Brain microvascular endothelial cell (primary cell): ENCODE measurements around the gene CHRNB1.

Experiments
- DNase-seq: peaks from one replicate; pipeline ENCODE4 v3.0.0-alpha.2; 2020
- H3K27ac ChIP-seq: fragments of 250-450 bp; sonication (Bioruptor Pico); 2 replicates; pipeline ENCODE4 v1.5.1; 2020; ENCODE audit warnings: mild to moderate bottlenecking, moderate library complexity
- H3K27me3 ChIP-seq: fragments of 250-450 bp; sonication (Bioruptor Pico); replicated peaks from 2 replicates; pipeline ENCODE4 v1.5.1; 2020; ENCODE audit warnings: mild to moderate bottlenecking
- H3K36me3 ChIP-seq: fragments of 250-450 bp; sonication (Bioruptor Pico); replicated peaks from 2 replicates; pipeline ENCODE4 v1.5.1; 2020; ENCODE audit warnings: mild to moderate bottlenecking
- H3K4me3 ChIP-seq: 2 replicates; pipeline ENCODE4 v1.5.1; 2011; ENCODE audit warnings: low read depth, mild to moderate bottlenecking, control low read depth, low read length, moderate library complexity
- in situ Hi-C: cut with HindIII; loops from 2 replicates; pipeline ENCODE4 v1.10.0; 2017; ENCODE audit warnings: low sequenced_read_pairs, low pct_ligation_motif_present
- TF ChIP-seq, protein P1 (sequence below): IDR thresholded peaks from 2 replicates; pipeline ENCODE4 v1.5.1; 2011; ENCODE audit warnings: low read depth, mild to moderate bottlenecking, moderate library complexity, low read length, control low read depth, inconsistent platforms; ENCODE audit errors: missing control alignments

The CHRNB1 gene

DNA sequence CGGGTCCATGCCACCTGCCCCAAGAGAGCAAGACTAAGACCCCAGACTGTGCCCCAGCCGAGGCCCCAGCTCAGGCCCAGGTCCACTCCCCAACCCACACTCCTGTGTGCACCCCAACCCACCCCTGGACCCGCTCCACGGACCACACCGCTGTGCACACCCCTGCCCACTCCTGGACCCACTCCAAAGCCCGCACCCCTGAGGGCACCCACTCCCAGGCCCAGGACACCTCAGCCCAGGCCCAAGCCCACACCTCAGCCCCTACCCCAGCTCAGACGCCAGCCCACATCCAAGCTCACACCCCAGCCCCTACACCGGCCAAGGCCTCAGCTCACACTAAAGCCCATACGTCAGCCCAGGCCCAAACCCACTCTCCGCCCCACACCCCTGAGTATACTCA, 15.1 kb upstream of the CHRNB1 start:
- Histone ChIP-seq H3K36me3 (no peaks in the 10 kb centered on the region), H3K27ac (no peak overlapping the region), H3K27me3 (no peaks in the 10 kb centered on the region), H3K4me3 (no peak overlapping the region)
- TF ChIP-seq, protein P1, sequence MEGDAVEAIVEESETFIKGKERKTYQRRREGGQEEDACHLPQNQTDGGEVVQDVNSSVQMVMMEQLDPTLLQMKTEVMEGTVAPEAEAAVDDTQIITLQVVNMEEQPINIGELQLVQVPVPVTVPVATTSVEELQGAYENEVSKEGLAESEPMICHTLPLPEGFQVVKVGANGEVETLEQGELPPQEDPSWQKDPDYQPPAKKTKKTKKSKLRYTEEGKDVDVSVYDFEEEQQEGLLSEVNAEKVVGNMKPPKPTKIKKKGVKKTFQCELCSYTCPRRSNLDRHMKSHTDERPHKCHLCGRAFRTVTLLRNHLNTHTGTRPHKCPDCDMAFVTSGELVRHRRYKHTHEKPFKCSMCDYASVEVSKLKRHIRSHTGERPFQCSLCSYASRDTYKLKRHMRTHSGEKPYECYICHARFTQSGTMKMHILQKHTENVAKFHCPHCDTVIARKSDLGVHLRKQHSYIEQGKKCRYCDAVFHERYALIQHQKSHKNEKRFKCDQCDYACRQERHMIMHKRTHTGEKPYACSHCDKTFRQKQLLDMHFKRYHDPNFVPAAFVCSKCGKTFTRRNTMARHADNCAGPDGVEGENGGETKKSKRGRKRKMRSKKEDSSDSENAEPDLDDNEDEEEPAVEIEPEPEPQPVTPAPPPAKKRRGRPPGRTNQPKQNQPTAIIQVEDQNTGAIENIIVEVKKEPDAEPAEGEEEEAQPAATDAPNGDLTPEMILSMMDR, result no peak
- in situ Hi-C loops, result no loop called here
- no peak for DNase-seq

DNA sequence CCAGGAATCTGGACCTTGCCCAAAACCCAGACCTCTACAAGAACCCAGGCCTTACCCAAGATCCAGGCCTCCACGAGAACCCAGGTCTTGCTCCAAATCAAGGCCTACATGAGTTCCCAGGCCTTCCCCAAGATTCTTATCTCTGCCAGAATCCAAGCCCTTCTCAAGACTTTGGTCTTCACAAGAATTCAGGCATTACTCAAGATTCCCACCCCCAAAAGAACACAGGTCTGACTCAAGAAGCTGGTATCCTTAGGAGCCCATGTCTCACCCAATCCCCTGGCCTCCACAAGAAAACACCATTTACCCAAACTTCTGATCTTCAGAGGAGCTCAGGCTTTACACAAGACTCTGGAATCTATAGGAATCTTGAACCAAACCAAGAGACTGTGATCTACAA, 13.6 kb upstream of the CHRNB1 start:
- TF ChIP-seq, protein P1, result no peak

DNA sequence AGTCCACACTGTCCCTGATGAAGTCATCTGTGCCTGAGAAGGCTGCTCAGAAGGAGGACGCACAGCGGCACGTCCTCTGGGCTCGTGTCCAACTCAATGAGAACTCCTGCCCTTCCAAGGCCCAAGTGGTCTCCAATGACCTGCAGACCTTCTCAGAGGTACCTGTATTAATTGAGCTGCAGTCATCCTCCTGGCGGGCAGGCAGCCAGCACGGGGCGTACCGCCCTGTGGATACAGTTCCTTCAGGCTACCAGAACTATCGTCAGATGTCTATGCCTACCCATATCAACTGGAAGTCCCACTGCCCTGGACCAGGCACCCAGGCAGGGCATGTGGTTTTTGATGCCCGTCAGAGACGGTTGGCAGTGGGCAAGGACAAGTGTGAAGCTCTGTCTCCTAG, 12.6 kb upstream of the CHRNB1 start:
- H3K27me3 ChIP-seq, result no peaks in the 10 kb centered on the region
- TF ChIP-seq, protein P1, result no peak
- in situ Hi-C loops, result no loop called here
- DNase-seq, result no peak
- no peaks in the 10 kb centered on the region for H3K36me3 ChIP-seq
- no peak overlapping the region for H3K27ac ChIP-seq
- H3K4me3 ChIP-seq, result no peak overlapping the region

More for the DNA sequence above, 13.6 kb upstream of the CHRNB1 start:
- in situ Hi-C loops, result no loop called here
- no peaks in the 10 kb centered on the region for H3K27me3 ChIP-seq
- no peak for DNase-seq
- H3K4me3 ChIP-seq, result no peak overlapping the region
- H3K27ac ChIP-seq, result no peak overlapping the region
- H3K36me3 ChIP-seq, result no peaks in the 10 kb centered on the region

DNA sequence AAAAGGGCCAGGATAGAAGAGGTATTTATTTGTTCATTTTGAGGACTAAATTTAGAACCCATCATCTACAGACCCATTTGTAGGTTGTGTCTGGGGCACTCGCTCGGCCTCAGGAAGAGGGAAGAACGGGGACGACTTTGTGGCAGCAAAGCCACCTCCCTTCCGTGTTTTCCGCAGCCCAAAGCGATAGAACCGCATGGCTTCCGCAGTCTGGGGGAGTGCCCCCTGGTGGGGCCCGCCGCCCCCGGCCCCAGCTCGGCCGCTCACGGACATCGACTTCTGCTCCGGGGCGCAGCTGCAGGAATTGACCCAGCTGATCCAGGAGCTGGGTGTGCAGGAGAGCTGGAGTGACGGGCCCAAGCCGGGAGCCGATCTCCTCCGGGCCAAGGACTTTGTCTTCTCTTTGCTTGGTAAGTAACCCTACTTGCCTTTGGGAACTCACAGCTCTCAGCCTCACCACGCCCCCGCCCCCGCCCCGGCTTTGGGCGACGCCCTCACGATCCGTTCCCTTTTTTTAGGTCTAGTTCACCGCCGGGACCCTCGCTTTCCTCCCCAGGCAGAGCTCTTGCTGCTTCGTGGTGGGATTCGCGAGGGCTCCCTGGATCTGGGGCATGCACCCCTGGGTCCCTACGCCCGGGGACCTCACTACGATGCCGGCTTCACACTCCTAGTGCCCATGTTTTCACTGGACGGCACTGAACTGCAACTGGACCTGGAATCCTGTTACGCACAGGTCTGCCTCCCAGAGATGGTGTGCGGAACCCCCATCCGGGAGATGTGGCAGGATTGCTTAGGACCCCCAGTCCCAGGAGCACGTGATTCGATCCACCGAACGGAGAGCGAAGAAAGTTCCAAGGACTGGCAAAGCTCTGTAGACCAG, 8.9 kb upstream of the CHRNB1 start:
- in situ Hi-C loops, result no loop called here
- Histone ChIP-seq H3K36me3 (no peaks in the 10 kb centered on the region), H3K27me3 (peaks cover 23% of the 10 kb centered on the region), H3K4me3 (peak overlapping the region; percentile 58), H3K27ac (no peak overlapping the region)
- TF ChIP-seq, protein P1, result peak; percentile 22
- DNase-seq, result no peak

DNA sequence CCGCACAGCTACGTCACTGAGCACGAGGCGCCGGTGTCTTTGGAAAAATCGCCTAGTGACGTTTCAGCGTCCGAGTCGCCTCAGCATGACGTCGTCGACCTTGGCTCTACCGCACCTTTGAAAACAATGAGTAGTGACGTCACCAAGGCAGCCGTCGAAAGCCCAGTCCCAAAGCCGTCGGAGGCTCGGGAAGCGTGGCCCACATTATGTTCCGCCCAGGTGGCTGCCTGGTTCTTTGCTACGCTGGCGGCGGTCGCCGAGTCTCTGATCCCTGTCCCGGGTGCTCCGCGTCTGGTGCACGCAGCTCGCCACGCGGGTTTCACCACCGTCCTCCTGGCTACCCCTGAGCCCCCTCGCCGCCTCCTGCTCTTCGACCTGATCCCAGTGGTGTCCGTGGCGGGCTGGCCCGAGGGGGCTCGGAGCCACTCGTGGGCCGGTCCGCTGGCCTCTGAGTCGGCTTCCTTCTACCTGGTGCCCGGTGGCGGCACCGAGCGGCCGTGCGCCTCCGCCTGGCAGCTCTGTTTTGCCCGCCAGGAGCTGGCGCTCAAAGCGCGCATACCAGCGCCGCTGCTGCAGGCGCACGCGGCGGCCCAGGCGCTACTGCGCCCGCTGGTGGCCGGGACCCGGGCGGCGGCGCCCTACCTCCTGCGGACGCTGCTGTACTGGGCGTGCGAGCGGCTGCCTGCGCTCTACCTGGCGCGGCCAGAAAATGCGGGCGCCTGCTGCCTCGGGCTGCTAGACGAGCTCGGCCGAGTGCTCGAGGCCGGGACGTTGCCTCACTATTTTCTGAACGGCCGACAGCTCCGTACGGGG, 8.1 kb upstream of the CHRNB1 start:
- DNase-seq, result no peak
- Histone ChIP-seq H3K27me3 (peaks cover 23% of the 10 kb centered on the region), H3K27ac (no peak overlapping the region), H3K36me3 (no peaks in the 10 kb centered on the region), H3K4me3 (peak overlapping the region; percentile 39)
- TF ChIP-seq, protein P1, result peak; percentile 44
- in situ Hi-C loops, result no loop called here
